CD14-positive monocyte (primary cell): ENCODE results near the gene DPP6. TPM values are rescaled to one million over a fixed set of nuclear protein-coding genes. Genes with fewer than 3 reads are reported as not detected.

Experiments
- DNase-seq, 3 donors: peaks; one replicate each; pipeline ENCODE4 v3.0.0-alpha.2; 2011 to 2022
- H2AFZ ChIP-seq: 2 replicates; pipeline ENCODE4 v1.6.0; 2012; ENCODE audit warnings: mild to moderate bottlenecking, low read depth, low read length, inconsistent platforms; ENCODE audit not compliant: insufficient read depth, poor library complexity, severe bottlenecking
- H3K27ac ChIP-seq, 2 donors: 1 replicate in 1 of 2; 2 replicates in 1 of 2; pipeline ENCODE4 v1.5.1; 2012 to 2013; ENCODE audit warnings: low read length in 2 of 2, control low read depth in 1 of 2, inconsistent platforms in 1 of 2, low read depth in 1 of 2, mild to moderate bottlenecking in 1 of 2
- H3K27me3 ChIP-seq, 2 donors: one replicate each; pipeline versions ENCODE4 v1.6.0 to v1.6.1; 2011 to 2013; ENCODE audit warnings: low read length in 2 of 2; ENCODE audit not compliant: control insufficient read depth in 2 of 2, insufficient read depth in 2 of 2
- H3K36me3 ChIP-seq, 2 donors: replicated peaks in 1 of 2; 1 replicate in 1 of 2; 2 replicates in 1 of 2; pipeline versions ENCODE4 v1.5.1 to v1.6.1; 2012 to 2013; ENCODE audit warnings: low read length in 2 of 2, control low read depth in 1 of 2, inconsistent platforms in 1 of 2, mild to moderate bottlenecking in 1 of 2; ENCODE audit not compliant: insufficient read depth in 2 of 2, control insufficient read depth in 1 of 2
- H3K4me1 ChIP-seq, 2 donors: 1 replicate in 1 of 2; 2 replicates in 1 of 2; pipeline versions ENCODE4 v1.5.1 to v1.6.1; 2012 to 2013; ENCODE audit warnings: low read length in 2 of 2, control low read depth in 1 of 2, inconsistent platforms in 1 of 2, mild to moderate bottlenecking in 1 of 2, moderate library complexity in 1 of 2; ENCODE audit not compliant: insufficient read depth in 2 of 2, control insufficient read depth in 1 of 2
- H3K4me2 ChIP-seq: replicated peaks from 2 replicates; pipeline ENCODE3; 2012; ENCODE audit warnings: low read length, moderate library complexity, mild to moderate bottlenecking; ENCODE audit not compliant: poor library complexity, severe bottlenecking; ENCODE audit errors: extremely low read depth
- H3K4me3 ChIP-seq, 3 experiments: fragments of 200-600 bp in 1 of 3; sonication (generic) in 1 of 3; replicated peaks in 1 of 3; 1 replicate in 2 of 3; 2 replicates in 1 of 3; pipeline ENCODE4 v1.5.1; 2011 to 2013; ENCODE audit warnings: low read length in 3 of 3, mild to moderate bottlenecking in 3 of 3, control low read depth in 2 of 3, low read depth in 2 of 3, inconsistent platforms in 1 of 3, moderate library complexity in 1 of 3
- H3K79me2 ChIP-seq: 2 replicates; pipeline ENCODE4 v1.6.0; 2012; ENCODE audit warnings: mild to moderate bottlenecking, control low read depth, inconsistent platforms, low read length, moderate library complexity; ENCODE audit not compliant: insufficient read depth
- H3K9ac ChIP-seq: 2 replicates; pipeline ENCODE4 v1.6.0; 2017; ENCODE audit warnings: low read length, mild to moderate bottlenecking; ENCODE audit not compliant: insufficient read depth, poor library complexity, severe bottlenecking
- H3K9me3 ChIP-seq, 2 donors: replicated peaks in 1 of 2; 1 replicate in 1 of 2; 2 replicates in 1 of 2; pipeline versions ENCODE4 v1.5.1 to v1.6.1; 2012 to 2013; ENCODE audit warnings: low read length in 2 of 2, control low read depth in 1 of 2; ENCODE audit not compliant: control insufficient read depth in 1 of 2, insufficient read depth in 1 of 2
- H4K20me1 ChIP-seq: 2 replicates; pipeline ENCODE4 v1.6.0; 2012; ENCODE audit warnings: mild to moderate bottlenecking, low read length, control low read depth, moderate library complexity; ENCODE audit not compliant: insufficient read depth
- H3K27ac Mint-ChIP-seq, 7 donors: one replicate each; pipeline ENCODE4 v1.8.0; 2020; ENCODE audit warnings: mild to moderate bottlenecking in 7 of 7, mixed read lengths in 7 of 7, moderate library complexity in 6 of 7, inconsistent platforms in 2 of 7
- H3K27me3 Mint-ChIP-seq, 3 donors: one replicate each; pipeline ENCODE4 v1.8.0; 2021 to 2022; ENCODE audit warnings: low read depth in 3 of 3, mild to moderate bottlenecking in 3 of 3, mixed read lengths in 3 of 3, moderate library complexity in 3 of 3, inconsistent platforms in 1 of 3
- H3K36me3 Mint-ChIP-seq, 2 donors: one replicate each; pipeline ENCODE4 v1.8.0; 2020; ENCODE audit warnings: mixed read lengths in 2 of 2, inconsistent platforms in 1 of 2, mild to moderate bottlenecking in 1 of 2
- H3K4me1 Mint-ChIP-seq: one replicate; pipeline ENCODE4 v1.8.0; 2020; ENCODE audit warnings: mild to moderate bottlenecking, mixed read lengths
- H3K4me3 Mint-ChIP-seq, 2 donors: one replicate each; pipeline ENCODE4 v1.8.0; 2020; ENCODE audit warnings: mild to moderate bottlenecking in 2 of 2, mixed read lengths in 2 of 2, moderate library complexity in 1 of 2
- H3K9me3 Mint-ChIP-seq, 7 donors: one replicate each; pipeline ENCODE4 v1.8.0; 2020 to 2022; ENCODE audit warnings: mixed read lengths in 7 of 7, mild to moderate bottlenecking in 6 of 7, moderate library complexity in 6 of 7, inconsistent platforms in 2 of 7
- WGBS: methylation state at CpG from one replicate; pipeline ENCODE4 v1.1.5; 2013; ENCODE audit warnings: missing lambda C conversion rate; ENCODE audit not compliant: insufficient coverage; 5-methylcytosine and 5-hydroxymethylcytosine counted together
- intact Hi-C, 2 donors: fragments of 100-400 bp; cut with micrococcal nuclease; formaldehyde crosslinking; loops; one replicate each; pipeline versions ENCODE4 v1.15.0 to v1.15.1; 2023
- polyA plus RNA-seq, 3 donors: library from polyadenylated mRNA; depleted of rRNA in 1 of 3; unstranded in 2 of 3; stranded (reverse) in 1 of 3; fragments of 300-500 nt in 2 of 3; fragments of >200 nt in 1 of 3; fragmentation: Illumina TruSeq in 2 of 3; gene quantifications; 1 replicate in 2 of 3; 2 replicates in 1 of 3; pipeline ENCODE4 v1.2.3, GENCODE V29; 2012 to 2021
- TF ChIP-seq, protein P1 (sequence below): fragments of 200-600 bp; IDR thresholded peaks from one replicate; pipeline ENCODE4 v1.8.0; 2022; ENCODE audit warnings: antibody characterized with exemption, mild to moderate bottlenecking

The DPP6 gene
- polyA plus RNA-seq, 3 donors, result not detected

DNA sequence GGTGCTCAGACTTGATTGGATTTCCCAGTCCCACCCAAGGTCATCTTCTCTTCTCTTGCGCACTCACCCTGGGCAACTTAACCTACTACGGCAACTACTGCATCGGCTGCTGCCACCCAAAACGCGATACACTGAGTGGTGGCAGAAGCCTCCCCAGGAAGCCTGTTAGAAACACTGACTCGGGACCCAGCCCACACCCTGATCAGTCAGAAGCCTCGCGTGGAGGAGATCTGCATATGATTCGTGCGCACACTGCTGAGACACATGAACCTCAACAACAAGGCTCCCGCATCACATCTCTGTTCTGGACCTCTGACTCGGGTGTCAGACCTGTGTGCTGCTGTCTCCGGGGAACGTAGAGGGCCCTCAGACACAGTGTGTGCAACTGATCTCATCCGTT lies 531.3 kb downstream of the DPP6 start:
- peaks cover 0 to 1% (median 0%) of the 10 kb centered on the region in 3 donors for H3K27me3 Mint-ChIP-seq
- no peak overlapping the region for H3K4me3 ChIP-seq
- H4K20me1 ChIP-seq, result no peaks in the 10 kb centered on the region
- intact Hi-C loops, result no loop called here
- H3K27me3 ChIP-seq, result no peaks in the 10 kb centered on the region
- no peak overlapping the region for H2AFZ ChIP-seq
- TF ChIP-seq, protein P1, sequence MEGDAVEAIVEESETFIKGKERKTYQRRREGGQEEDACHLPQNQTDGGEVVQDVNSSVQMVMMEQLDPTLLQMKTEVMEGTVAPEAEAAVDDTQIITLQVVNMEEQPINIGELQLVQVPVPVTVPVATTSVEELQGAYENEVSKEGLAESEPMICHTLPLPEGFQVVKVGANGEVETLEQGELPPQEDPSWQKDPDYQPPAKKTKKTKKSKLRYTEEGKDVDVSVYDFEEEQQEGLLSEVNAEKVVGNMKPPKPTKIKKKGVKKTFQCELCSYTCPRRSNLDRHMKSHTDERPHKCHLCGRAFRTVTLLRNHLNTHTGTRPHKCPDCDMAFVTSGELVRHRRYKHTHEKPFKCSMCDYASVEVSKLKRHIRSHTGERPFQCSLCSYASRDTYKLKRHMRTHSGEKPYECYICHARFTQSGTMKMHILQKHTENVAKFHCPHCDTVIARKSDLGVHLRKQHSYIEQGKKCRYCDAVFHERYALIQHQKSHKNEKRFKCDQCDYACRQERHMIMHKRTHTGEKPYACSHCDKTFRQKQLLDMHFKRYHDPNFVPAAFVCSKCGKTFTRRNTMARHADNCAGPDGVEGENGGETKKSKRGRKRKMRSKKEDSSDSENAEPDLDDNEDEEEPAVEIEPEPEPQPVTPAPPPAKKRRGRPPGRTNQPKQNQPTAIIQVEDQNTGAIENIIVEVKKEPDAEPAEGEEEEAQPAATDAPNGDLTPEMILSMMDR, result no peak
- no peak for DNase-seq
- H3K4me1 Mint-ChIP-seq, result no peaks in the 10 kb centered on the region
- no peak overlapping the region for H3K9ac ChIP-seq
- 95% methylated on average over 15 of the region's 15 CpGs for WGBS
- H3K79me2 ChIP-seq, result no peaks in the 10 kb centered on the region
- no peak overlapping the region for H3K4me2 ChIP-seq
- H3K36me3 ChIP-seq, result no peaks in the 10 kb centered on the region
- H3K4me3 Mint-ChIP-seq, result no peak overlapping the region
- H3K36me3 Mint-ChIP-seq, result no peaks in the 10 kb centered on the region
- H3K27ac ChIP-seq, result no peak overlapping the region
- no peaks in the 10 kb centered on the region for H3K4me1 ChIP-seq
- peaks cover 10 to 52% (median 23%) of the 10 kb centered on the region in 7 donors for H3K9me3 Mint-ChIP-seq
- H3K9me3 ChIP-seq, result peaks cover 38 to 61% of the 10 kb centered on the region in 2 donors
- H3K27ac Mint-ChIP-seq, result peak overlapping the region in 1 of 7 donors; percentile 69

DNA sequence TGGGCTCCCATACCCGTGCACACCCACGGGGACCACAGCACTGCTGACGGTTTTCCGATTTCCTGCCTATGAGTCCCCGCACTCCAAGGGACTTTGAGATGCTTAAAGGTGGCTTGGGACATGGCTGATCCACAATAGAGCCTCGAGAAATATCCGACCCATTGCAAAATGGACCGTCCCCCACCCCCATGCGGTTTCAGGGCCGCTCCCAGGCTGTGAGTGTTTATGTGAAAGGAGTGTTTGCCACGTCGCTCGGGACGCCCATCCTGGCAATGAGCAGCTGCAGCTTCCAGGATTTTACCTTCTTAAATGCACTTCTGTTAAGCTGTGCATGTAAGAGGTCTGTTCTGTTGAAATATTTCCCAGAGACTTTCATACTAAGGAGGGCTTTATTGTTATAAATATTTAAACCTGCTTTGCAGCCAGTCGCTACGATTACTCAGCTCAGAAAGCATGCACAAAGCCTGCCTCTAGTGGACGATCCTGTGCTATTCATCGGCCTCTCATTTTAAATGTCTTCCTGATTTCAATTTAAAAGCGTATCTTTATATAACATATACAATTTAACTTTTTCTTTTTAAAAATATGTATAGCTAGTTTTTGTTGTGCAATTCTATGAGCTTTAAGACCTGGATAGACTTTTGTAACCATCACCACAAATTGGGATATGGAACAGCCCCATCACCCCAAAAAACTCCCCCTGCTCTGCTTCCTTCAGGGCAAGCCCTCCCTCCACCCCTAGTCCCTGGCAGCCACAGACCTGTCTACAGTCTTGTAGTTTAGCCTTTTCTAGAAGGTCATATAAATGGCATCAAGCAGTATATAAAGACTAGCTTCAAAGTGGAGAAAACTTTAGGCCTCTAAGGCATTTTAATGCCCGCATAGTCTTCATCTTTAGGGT lies 532.4 kb downstream of the DPP6 start:
- H3K4me3 Mint-ChIP-seq, result no peak overlapping the region
- intact Hi-C loops, result no loop called here

More for the DNA sequence above, 532.4 kb downstream of the DPP6 start:
- Mint-ChIP-seq H3K9me3 (peaks cover 10 to 51% (median 21%) of the 10 kb centered on the region in 7 donors), H3K36me3 (no peaks in the 10 kb centered on the region), H3K27me3 (peaks cover 0 to 1% (median 0%) of the 10 kb centered on the region in 3 donors), H3K27ac (no peak overlapping the region), H3K4me1 (no peaks in the 10 kb centered on the region)
- H2AFZ ChIP-seq, result no peak overlapping the region
- no peak overlapping the region for H3K9ac ChIP-seq
- H3K4me1 ChIP-seq, result no peaks in the 10 kb centered on the region
- no peak for DNase-seq
- H3K4me2 ChIP-seq, result no peak overlapping the region
- TF ChIP-seq, protein P1, result no peak
- no peaks in the 10 kb centered on the region for H3K36me3 ChIP-seq
- H4K20me1 ChIP-seq, result no peaks in the 10 kb centered on the region
- no peaks in the 10 kb centered on the region for H3K27me3 ChIP-seq
- no peak overlapping the region for H3K4me3 ChIP-seq
- WGBS, result 88% methylated on average over 4 of the region's 20 CpGs
- no peaks in the 10 kb centered on the region for H3K79me2 ChIP-seq
- H3K9me3 ChIP-seq, result peaks cover 38 to 58% of the 10 kb centered on the region in 2 donors
- no peak overlapping the region for H3K27ac ChIP-seq
